Left renal pelvis (tissue), 4 donors: Measurements from ENCODE around the gene RPS18. TPM values are rescaled to one million over a fixed set of nuclear protein-coding genes. Genes with fewer than 3 reads are reported as not detected.

Experiments
- polyA plus RNA-seq, 4 donors: library from polyadenylated mRNA; unstranded; fragments of 120-200 nt; gene quantifications; one replicate each; pipeline ENCODE4 v1.2.1, GENCODE V29; 2013; ENCODE audit not compliant: insufficient read length in 4 of 4

Gene RPS18
- polyA plus RNA-seq, 4 donors = 2,948 to 3,391 (median 3,096) TPM

Other genes with a start within 250 kb of the RPS18 start
- gene HLA-DPA1, start 198.4 kb upstream of the RPS18 start, polyA plus RNA-seq = 10 to 100 TPM; 17.1 to 20.5 (median 18.3) TPM
- gene HLA-DPB1, start 196.1 kb upstream of the RPS18 start, polyA plus RNA-seq = 10 to 100 TPM; 16.7 to 20.4 (median 17.2) TPM
- gene COL11A2, start 79.6 kb upstream of the RPS18 start, polyA plus RNA-seq = 1 to 10 TPM; 3.0 to 6.9 (median 4.1) TPM
- 10 to 100 TPM; 47.0 to 66.5 (median 55.5) TPM for gene RXRB, start 71.4 kb upstream of the RPS18 start, polyA plus RNA-seq
- gene SLC39A7, start 71.2 kb upstream of the RPS18 start, polyA plus RNA-seq = 100 to 1,000 TPM in 3 of 4 donors, 10 to 100 TPM in 1; 91.9 to 139 (median 116) TPM
- gene HSD17B8, start 67.4 kb upstream of the RPS18 start, polyA plus RNA-seq = 10 to 100 TPM; 10.7 to 29.1 (median 22.2) TPM
- 10 to 100 TPM; 52.8 to 70.6 (median 56.2) TPM for gene RING1, start 63.6 kb upstream of the RPS18 start, polyA plus RNA-seq
- 10 to 100 TPM; 53.1 to 96.0 (median 75.1) TPM for gene VPS52, start 199 bp upstream of the RPS18 start, polyA plus RNA-seq
- gene B3GALT4, start 5.0 kb downstream of the RPS18 start, polyA plus RNA-seq = 1 to 10 TPM; 2.5 to 5.0 (median 3.8) TPM
- 10 to 100 TPM; 54.9 to 82.1 (median 59.9) TPM for gene WDR46, start 17.2 kb downstream of the RPS18 start, polyA plus RNA-seq
- gene PFDN6, start 17.5 kb downstream of the RPS18 start, polyA plus RNA-seq = 10 to 100 TPM; 41.9 to 78.2 (median 75.1) TPM
- 100 to 1,000 TPM in 2 of 4 donors, 10 to 100 TPM in 2; 96.7 to 133 (median 103) TPM for gene RGL2, start 26.9 kb downstream of the RPS18 start, polyA plus RNA-seq
- 10 to 100 TPM; 26.9 to 49.5 (median 38.4) TPM for gene TAPBP, start 42.0 kb downstream of the RPS18 start, polyA plus RNA-seq
- gene ZBTB22, start 45.7 kb downstream of the RPS18 start, polyA plus RNA-seq = 10 to 100 TPM; 20.1 to 25.5 (median 21.4) TPM
- gene DAXX, start 50.9 kb downstream of the RPS18 start, polyA plus RNA-seq = 10 to 100 TPM; 45.3 to 58.9 (median 54.1) TPM
- 10 to 100 TPM; 35.0 to 47.3 (median 37.7) TPM for gene KIFC1, start 119.7 kb downstream of the RPS18 start, polyA plus RNA-seq
- gene PHF1, start 138.9 kb downstream of the RPS18 start, polyA plus RNA-seq = 10 to 100 TPM; 65.4 to 87.7 (median 73.4) TPM
- gene CUTA, start 146.0 kb downstream of the RPS18 start, polyA plus RNA-seq = 100 to 1,000 TPM; 150 to 250 (median 226) TPM
- gene SYNGAP1, start 148.0 kb downstream of the RPS18 start, polyA plus RNA-seq = 10 to 100 TPM; 20.9 to 42.3 (median 33.1) TPM
- 10 to 100 TPM in 3 of 4 donors, 1 to 10 TPM in 1; 9.2 to 17.6 (median 14.2) TPM for gene ZBTB9, start 182.5 kb downstream of the RPS18 start, polyA plus RNA-seq